Skin of body (tissue), 2 donors: ENCODE measurements around the gene HEYL. TPM values are rescaled to one million over a fixed set of nuclear protein-coding genes. Genes with fewer than 3 reads are reported as not detected.

Source experiments
- DNase-seq: peaks from one replicate; lab custom pipeline; 2025; lab: John Stamatoyannopoulos, UW
- total RNA-seq: library from RNA; depleted of rRNA; stranded (reverse); fragments of >200 nt; gene quantifications from one replicate; pipeline ENCODE4 v1.2.3, GENCODE V29; 2014

Gene HEYL
- 5.2 TPM for total RNA-seq

GRCh38 chr1:39639305-39640130 is at the start of gene HEYL:
HEYL (minus strand) TSS chr1:39639643; CDS start chr1:39639625, 18 bp downstream.
- peak; percentile 22 for DNase-seq

- DNase-seq = no peak
Measured at GRCh38 chr1:39689214-39689613, 49.8 kb upstream of the HEYL start.

DNA sequence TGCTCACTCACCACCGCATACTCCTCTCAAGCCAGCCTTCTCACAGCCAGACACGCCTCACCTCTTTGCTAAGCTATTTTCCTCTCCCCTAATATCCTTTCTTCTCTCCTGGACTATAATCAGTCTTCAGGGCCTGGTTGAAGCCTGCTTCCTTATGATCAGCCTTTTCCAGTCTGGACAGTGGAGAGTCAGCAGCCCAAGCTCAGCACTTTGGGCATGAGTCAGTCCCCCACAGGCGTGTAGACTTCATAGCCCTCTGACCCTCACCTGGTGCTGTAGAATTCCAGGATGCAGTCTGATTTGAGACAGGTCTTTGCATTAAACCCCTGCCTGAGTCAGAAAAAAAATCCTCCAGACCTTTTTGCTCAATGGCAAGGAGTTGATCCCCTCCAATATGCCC is 49.3 kb upstream of the HEYL start:
- no peak for DNase-seq

GRCh38 chr1:39687243-39687642 is 47.8 kb upstream of the HEYL start:
- DNase-seq = no peak

- DNase-seq = no peak
Measured at GRCh38 chr1:39685071-39685470, 45.6 kb upstream of the HEYL start.

DNA sequence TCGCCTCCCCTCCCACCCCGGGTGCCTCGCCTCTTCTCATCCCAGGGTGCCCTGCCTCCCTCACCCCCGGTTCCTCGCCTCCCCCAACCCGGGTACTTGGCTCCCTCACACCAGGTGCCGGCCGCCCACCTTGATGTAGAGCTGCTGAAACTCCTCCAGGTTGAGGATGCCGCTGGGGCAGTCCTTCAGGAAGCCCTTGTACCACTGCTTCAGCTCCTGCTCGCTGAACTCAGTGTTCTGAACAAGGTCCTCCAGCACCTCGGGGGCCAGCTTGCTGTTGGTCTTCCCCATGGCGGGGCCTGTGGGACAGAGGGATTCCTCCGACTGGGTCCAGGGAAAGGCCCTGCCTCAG is 44.8 kb upstream of the HEYL start:
- DNase-seq = no peak

DNA sequence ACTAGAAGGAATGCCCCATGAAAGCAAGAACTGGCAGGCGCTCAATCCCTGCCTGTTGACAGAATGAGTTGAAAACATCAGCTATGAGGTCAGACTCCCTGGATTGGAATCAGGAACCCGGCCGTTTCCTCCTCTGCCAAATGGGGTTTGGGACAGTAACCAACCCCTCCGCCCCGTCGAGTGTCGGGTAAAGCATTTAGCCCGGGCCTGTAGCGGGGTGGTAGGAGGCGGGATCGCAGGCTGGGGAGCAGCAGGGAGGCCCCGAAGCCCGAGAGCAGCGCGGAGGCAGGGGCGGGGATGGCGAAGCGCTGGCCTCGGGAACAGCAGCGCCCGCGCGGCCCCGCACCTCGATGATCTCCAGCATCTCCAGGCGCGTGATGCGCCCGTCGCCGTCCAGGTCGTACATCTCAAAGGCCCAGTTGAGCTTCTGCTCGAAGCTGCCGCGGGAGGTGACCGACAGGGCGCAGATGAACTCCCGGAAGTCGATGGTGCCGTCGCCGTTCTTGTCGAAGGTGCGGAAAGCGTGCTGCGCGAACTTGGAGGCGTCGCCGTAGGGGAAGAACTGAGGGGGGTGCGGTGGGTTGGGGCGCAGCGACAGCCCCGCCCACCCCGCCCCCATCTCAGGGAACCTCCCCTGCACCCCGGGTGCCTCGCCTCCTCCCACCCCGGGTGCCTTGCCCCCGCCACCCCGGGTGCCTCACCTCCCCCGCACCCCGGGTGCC is 44.3 kb upstream of the HEYL start:
- DNase-seq = no peak

DNA sequence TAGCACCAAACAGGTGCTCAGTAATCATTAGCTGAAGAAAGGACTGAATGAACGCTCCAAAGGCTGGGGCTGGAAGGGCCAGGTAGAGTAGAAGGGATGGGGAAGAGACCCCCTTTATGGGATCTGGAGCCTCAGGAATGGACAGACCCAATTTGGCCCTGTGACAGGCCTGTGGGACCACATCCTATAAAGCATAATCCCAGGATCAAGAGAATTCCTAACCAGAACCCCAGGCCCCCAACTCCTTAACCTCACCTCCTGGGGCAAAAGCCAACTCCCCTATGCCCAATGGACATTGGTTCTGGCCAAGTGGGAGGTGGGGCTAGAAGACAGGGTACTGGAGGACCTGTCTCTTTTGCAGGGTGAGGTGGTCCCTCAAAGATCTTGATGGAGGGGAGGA is 42.6 kb upstream of the HEYL start:
- DNase-seq = no peak

GRCh38 chr1:39681294-39681693 is 41.9 kb upstream of the HEYL start:
- DNase-seq = no peak

GRCh38 chr1:39680751-39681150 is 41.3 kb upstream of the HEYL start:
- DNase-seq = no peak

GRCh38 chr1:39679821-39680220 is 40.4 kb upstream of the HEYL start:
- DNase-seq = no peak

DNA sequence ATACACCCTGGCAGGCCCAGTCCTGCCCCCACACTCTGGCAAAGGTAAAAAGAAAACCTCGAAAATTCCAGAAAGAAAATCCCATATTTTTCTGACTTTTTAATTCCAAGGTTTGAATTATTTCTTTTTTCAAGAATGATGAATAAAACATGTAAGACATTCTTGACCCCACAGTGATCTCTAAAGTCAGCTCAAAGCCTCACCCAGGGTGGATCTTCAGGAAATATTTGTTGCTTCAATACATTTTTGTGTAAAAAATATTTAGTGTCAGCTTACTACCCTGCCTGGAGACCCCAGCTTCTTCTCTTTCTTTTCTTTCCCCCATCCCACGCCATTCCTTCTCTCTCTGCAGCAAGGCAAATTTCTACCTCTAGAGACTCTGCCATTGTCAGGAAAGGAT is 39.4 kb upstream of the HEYL start:
- no peak for DNase-seq

GRCh38 chr1:39677645-39678044 is 38.2 kb upstream of the HEYL start:
- DNase-seq = no peak

DNA sequence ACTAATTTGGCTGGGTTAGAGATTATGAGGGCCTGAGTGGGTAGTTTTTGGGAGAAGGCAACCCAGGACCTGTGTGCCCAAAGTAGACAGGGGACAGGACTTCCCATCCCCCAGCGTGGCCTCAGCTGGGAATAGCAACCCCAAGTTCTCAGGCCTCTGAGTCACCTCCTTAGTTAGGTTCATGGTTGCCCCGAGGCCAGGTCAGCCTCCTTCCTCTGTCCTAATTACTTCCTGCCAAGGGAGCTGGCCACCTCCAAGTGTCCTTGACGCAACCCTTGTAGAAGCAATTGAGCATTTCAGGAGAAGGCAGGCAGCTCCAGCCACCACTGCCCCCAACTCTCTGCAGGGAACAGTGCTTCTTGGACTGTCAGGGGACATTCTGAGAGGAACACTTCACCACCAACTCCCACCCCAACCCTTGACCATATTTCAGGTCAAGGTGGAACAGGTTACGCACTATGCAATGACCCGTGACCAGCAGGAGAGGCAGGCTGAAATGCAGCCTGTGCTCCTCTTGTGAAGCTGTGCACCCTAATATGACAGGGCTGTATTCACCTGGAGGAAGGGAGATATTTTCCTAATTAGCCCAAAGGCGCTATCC is 37.6 kb upstream of the HEYL start:
- DNase-seq = no peak

DNA sequence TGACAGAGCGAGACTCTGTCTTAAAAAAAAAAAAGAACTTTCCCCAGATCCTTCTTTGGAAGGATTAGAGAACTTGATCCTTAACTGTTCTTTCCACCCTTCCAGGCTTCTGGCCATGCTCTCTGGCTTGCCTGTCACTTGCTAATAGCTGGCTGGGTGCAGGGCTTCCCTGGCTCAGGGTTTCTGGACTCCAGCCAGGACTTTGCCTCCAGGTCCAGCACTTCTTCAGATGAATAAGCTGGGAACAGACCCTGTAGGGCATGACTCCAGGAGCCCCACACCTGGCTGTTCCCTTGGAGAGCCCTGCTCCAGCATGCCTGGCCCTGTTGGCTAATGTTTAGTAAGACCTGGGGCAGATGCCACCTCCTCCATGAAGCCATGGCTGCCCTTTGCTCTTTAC is 35.8 kb upstream of the HEYL start:
- no peak for DNase-seq

DNA sequence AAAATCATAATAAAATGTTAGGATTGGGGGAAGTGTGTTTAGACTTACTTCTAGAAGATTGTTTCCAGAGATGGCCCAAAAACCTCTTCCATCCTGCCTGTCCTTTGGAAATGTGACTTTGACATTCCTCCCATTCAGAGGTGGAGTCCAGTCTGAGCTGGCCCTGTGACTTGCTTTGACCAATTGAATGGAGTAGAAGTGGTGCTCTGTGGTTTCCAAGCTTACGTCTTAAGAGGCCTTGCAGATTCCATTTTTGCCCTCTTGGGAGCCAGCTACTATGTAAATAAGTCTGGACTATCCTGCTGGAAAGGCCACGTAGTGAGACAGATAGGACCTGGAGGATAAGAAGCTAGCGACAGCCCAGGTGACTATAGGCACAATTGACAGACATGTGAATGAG is 33.8 kb upstream of the HEYL start:
- no peak for DNase-seq

DNA sequence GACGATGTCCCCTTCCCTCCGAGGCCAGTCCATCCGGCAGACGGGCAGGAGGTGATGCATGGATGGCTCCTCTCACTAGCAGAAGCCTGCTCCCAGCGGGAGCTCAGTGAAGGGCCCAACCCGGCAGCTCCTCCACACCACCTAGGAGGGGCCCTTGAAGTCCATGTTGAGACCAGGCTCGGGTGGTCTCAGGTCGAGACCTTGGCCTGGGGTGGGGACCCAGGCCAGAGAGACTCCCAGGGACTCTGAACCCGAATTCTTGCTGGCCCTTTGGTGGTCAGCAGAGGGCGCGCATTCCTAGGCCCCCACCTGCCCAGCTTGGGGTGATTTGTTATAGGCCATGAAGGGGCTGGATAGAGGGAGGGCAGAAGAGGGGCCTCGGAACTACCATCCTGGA is 33.1 kb upstream of the HEYL start:
- DNase-seq = no peak

GRCh38 chr1:39671793-39672550 is 32.5 kb upstream of the HEYL start, which contains the start of gene NT5C1A:
NT5C1A (minus strand) TSS chr1:39672107; CDS start chr1:39672038, 69 bp downstream.
- no peak for DNase-seq

- no peak for DNase-seq
Measured at GRCh38 chr1:39671433-39671792, 32.0 kb upstream of the HEYL start.

DNA sequence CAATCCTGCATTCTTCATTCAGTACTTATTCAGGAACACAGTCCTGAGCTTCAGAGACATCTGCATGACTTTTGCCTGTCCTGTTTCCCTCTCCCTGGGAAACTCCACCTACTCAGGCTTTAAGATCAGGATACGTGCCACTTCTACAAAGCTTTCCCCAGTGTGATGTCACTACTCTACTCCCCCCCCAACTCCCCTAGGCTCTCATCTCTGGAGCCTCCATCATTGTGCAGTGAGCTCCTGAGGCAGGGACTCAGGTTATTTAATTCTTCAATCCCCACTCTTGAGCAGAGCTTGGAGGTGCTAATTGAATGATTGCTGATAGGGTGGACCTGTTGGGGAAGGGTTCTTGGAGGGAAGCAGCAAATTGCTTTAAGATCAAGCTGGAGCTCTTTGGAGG is 31.2 kb upstream of the HEYL start:
- no peak for DNase-seq

- no peak for DNase-seq
Measured at GRCh38 chr1:39668894-39669293, 29.5 kb upstream of the HEYL start.

DNA sequence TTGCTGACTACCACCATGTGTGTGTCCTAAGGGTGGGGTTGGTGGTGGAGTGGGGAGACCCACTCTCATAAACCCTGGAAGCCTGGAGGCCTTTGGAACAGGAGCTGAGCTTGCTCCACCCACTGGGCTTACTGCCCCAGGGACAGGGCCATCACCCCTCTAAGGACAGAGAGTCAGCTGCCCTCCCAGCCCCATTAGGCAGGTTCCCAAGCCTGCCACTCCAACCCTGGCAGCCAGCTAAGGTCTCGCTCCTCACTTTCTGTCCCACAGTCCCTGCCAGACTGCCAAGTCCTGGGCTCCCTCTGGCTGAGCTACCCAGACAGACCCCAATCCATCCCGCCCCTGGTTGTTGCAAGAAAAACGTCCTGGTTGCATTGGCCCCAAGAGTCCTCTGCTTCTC is 28.7 kb upstream of the HEYL start:
- DNase-seq = no peak
